Calu3 (cell line): ENCODE results near the gene FMNL1. TPM values are rescaled to one million over a fixed set of nuclear protein-coding genes. Genes with fewer than 3 reads are reported as not detected.

Experiments
- BruUV-seq: library from RNA; stranded (reverse); fragments of 400-500 nt; replicated peaks from 2 replicates; lab custom pipeline; 2021; lab: Mats Ljungman, UMichigan
- CTCF ChIA-PET: fragments of 300-600 bp; sonication (Branson Sonifier 250); formaldehyde crosslinking; loops from one replicate; lab custom pipeline; 2022; ENCODE audit warnings: antibody characterized with exemption; lab: Charles Lee
- DNase-seq: peaks from one replicate; pipeline ENCODE4 v3.0.0; 2022
- H3K27ac Mint-ChIP-seq: one replicate; pipeline ENCODE4 v1.8.0; 2022; ENCODE audit warnings: mixed read lengths; ENCODE audit not compliant: unreplicated experiment
- H3K27me3 Mint-ChIP-seq: one replicate; pipeline ENCODE4 v1.8.0; 2022; ENCODE audit warnings: mixed read lengths; ENCODE audit not compliant: unreplicated experiment
- H3K36me3 Mint-ChIP-seq: one replicate; pipeline ENCODE4 v1.8.0; 2022; ENCODE audit warnings: mild to moderate bottlenecking, moderate library complexity, mixed read lengths; ENCODE audit not compliant: insufficient read depth, unreplicated experiment
- H3K4me1 Mint-ChIP-seq: one replicate; pipeline ENCODE4 v1.8.0; 2022; ENCODE audit warnings: mild to moderate bottlenecking, low read depth, mixed read lengths; ENCODE audit not compliant: unreplicated experiment
- H3K4me3 Mint-ChIP-seq: one replicate; pipeline ENCODE4 v1.8.0; 2022; ENCODE audit warnings: mild to moderate bottlenecking, low read depth, moderate library complexity, mixed read lengths; ENCODE audit not compliant: unreplicated experiment
- H3K9me3 Mint-ChIP-seq: one replicate; pipeline ENCODE4 v1.8.0; 2022; ENCODE audit warnings: low read depth, mixed read lengths; ENCODE audit not compliant: unreplicated experiment
- intact Hi-C: fragments of 100-400 bp; cut with micrococcal nuclease; formaldehyde crosslinking; loops from one replicate; pipeline ENCODE4 v1.10.0; 2022; ENCODE audit not compliant: unreplicated experiment
- total RNA-seq: library from RNA; stranded (reverse); gene quantifications from 2 replicates; pipeline ENCODE4 v1.2.3, GENCODE V29; 2022
- TF ChIP-seq, protein P1 (sequence below): fragments of 200-600 bp; IDR thresholded peaks from one replicate; pipeline ENCODE4 v1.8.0; 2022; ENCODE audit warnings: antibody characterized with exemption; ENCODE audit not compliant: unreplicated experiment

FMNL1 gene
- total RNA-seq, 1 experiment from 2014 or later = 9.6 TPM

DNA sequence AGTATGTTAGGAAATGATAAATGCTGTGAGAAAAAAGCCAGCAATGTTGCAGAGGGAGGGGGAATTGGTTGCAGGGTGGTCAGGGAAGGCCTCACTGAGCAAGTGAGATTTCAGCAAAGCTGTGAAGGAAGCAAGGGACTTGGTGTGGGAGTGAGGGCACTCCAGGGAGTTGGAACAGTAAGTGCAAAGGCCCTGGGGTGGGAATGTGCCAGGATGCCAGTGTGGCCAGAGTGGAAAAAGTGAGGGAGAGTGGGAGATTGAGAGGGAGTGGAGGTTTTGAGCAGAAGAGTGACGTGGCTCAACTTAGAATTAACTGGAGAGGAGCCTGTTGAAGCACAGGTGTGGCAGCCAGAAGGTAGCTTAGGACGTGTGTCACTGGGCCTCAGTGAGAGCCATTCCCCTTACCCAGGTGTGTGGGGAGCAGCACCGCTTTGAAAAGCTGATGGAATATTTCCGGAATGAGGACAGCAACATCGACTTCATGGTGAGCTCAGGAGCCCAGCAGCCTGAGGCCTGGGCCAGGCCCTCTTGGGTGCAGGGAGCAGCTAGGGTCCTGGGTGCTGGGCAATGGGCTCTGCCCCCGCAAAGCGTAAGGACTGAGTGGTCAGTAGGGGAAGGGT lies 16.6 kb downstream of the FMNL1 start:
- BruUV-seq = no TSS peak
- intact Hi-C loops = no loop called here
- CTCF ChIA-PET = no interaction called here
- DNase-seq = no peak
- TF ChIP-seq, protein P1, sequence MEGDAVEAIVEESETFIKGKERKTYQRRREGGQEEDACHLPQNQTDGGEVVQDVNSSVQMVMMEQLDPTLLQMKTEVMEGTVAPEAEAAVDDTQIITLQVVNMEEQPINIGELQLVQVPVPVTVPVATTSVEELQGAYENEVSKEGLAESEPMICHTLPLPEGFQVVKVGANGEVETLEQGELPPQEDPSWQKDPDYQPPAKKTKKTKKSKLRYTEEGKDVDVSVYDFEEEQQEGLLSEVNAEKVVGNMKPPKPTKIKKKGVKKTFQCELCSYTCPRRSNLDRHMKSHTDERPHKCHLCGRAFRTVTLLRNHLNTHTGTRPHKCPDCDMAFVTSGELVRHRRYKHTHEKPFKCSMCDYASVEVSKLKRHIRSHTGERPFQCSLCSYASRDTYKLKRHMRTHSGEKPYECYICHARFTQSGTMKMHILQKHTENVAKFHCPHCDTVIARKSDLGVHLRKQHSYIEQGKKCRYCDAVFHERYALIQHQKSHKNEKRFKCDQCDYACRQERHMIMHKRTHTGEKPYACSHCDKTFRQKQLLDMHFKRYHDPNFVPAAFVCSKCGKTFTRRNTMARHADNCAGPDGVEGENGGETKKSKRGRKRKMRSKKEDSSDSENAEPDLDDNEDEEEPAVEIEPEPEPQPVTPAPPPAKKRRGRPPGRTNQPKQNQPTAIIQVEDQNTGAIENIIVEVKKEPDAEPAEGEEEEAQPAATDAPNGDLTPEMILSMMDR = no peak
- H3K4me3 Mint-ChIP-seq = no peak overlapping the region
- peaks cover 43% of the 10 kb centered on the region for H3K36me3 Mint-ChIP-seq
- no peak overlapping the region for H3K27ac Mint-ChIP-seq
- peaks cover 53% of the 10 kb centered on the region for H3K27me3 Mint-ChIP-seq
- H3K4me1 Mint-ChIP-seq = peaks cover 19% of the 10 kb centered on the region
- H3K9me3 Mint-ChIP-seq = no peaks in the 10 kb centered on the region

DNA sequence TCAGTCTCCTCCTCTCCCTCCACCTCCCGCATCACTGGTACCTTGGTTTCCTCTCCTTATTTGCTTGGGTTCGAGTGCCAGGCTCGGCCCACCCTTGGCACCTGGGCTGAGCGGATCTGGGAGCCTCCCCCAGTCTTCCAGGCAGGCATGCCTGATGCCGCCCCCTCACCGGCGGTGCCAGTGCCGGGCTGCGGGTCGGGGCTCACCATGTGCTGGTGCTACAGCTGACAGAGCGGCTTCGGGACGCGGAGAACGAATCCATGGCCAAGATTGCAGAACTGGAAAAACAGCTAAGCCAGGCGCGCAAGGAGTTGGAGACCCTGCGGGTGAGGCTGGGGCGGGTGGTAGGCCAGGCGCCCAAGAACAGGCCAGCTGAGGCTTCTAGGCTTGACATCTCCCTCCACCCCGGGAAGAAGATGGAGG lies 19.2 kb downstream of the FMNL1 start:
- H3K9me3 Mint-ChIP-seq = no peaks in the 10 kb centered on the region
- peaks cover 49% of the 10 kb centered on the region for H3K36me3 Mint-ChIP-seq
- H3K27ac Mint-ChIP-seq = peak overlapping the region; percentile 81
- BruUV-seq = no TSS peak
- CTCF ChIA-PET = interaction anchor here (0.8 to 1.5 kb wide), 5 partner anchors 9 to 52 kb away, joined by 3 to 9 read pairs (median 3); no protein-coding TSS in a partner anchor
- H3K27me3 Mint-ChIP-seq = peaks cover 41% of the 10 kb centered on the region
- TF ChIP-seq, protein P1 = no peak
- H3K4me3 Mint-ChIP-seq = peak overlapping the region; percentile 89
- H3K4me1 Mint-ChIP-seq = peaks cover 19% of the 10 kb centered on the region
- intact Hi-C loops = no loop called here
- DNase-seq = no peak

DNA sequence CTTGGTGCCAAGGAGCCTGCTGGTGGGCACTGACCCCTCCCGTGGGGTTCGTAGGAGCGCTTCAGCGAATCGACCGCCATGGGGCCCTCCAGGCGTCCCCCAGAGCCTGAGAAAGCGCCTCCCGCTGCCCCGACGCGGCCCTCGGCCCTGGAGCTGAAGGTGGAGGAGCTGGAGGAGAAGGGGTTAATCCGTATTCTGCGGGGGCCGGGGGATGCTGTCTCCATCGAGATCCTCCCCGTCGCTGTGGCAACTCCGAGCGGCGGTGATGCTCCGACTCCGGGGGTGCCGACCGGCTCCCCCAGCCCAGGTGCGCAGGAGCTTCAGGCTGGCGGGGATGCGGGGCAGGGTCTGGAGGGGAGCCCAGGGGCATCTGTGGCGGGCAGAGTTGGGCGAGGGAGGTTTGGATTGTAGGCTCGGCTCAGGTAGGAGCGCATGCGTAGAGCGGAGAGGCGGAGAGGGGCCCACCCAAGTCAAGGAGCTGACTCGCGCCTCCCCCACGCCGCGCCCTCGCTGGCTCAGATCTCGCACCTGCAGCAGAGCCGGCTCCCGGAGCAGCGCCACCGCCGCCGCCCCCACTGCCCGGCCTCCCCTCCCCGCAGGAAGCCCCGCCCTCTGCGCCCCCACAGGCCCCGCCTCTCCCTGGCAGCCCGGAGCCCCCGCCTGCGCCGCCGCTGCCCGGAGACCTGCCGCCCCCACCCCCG lies 19.8 kb downstream of the FMNL1 start:
- Mint-ChIP-seq H3K4me1 (peaks cover 22% of the 10 kb centered on the region), H3K9me3 (no peaks in the 10 kb centered on the region), H3K4me3 (peak overlapping the region; percentile 89), H3K36me3 (peaks cover 51% of the 10 kb centered on the region), H3K27me3 (peaks cover 41% of the 10 kb centered on the region), H3K27ac (peak overlapping the region; percentile 81)
- CTCF ChIA-PET = interaction anchor here (0.8 to 1.5 kb wide), 7 partner anchors 10 to 93 kb away, joined by 3 to 9 read pairs (median 3); partner anchors contain the start of gene HEXIM1
- peak; percentile 83 for DNase-seq
- no TSS peak for BruUV-seq
- intact Hi-C loops = no loop called here
- TF ChIP-seq, protein P1 = no peak

DNA sequence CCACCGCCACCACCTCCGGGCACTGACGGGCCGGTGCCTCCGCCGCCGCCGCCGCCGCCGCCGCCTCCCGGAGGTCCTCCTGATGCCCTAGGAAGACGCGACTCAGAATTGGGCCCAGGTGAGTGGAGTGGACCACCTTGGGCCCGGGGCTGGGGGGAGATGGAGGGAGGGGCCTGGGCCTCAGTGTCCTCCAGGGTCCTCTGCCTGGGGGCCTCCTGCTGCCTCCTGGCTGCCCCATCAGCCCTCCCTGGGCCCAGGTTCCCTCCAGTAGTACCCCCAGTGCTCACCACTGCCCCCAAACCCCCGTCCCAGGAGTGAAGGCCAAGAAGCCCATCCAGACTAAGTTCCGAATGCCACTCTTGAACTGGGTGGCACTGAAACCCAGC lies 20.3 kb downstream of the FMNL1 start:
- TF ChIP-seq, protein P1 = no peak
- H3K36me3 Mint-ChIP-seq = peaks cover 57% of the 10 kb centered on the region
- H3K27ac Mint-ChIP-seq = peak overlapping the region; percentile 34
- peak overlapping the region; percentile 89 for H3K4me3 Mint-ChIP-seq
- intact Hi-C loops = no loop called here
- H3K4me1 Mint-ChIP-seq = peaks cover 27% of the 10 kb centered on the region
- no peaks in the 10 kb centered on the region for H3K9me3 Mint-ChIP-seq
- DNase-seq = no peak
- peaks cover 38% of the 10 kb centered on the region for H3K27me3 Mint-ChIP-seq
- CTCF ChIA-PET = interaction anchor here (0.9 to 1.5 kb wide), 5 partner anchors 10 to 93 kb away, joined by 3 to 9 read pairs (median 4); partner anchors contain the start of gene HEXIM1
- BruUV-seq = no TSS peak
